Spleen (tissue), 7 donors: ENCODE data around the gene PRAF2.

Source experiments
- CTCF ChIP-seq, 11 experiments: fragments of 200-600 bp in 7 of 11; fragments of 450-650 bp in 4 of 11; sonication (generic) in 4 of 11; IDR thresholded peaks in 8 of 11; conservative IDR thresholded peaks in 3 of 11; 1 replicate in 7 of 11; 2 replicates in 4 of 11; pipeline versions ENCODE4 v1.4.0 to v1.8.0; 2016 to 2021; ENCODE audit warnings: antibody characterized with exemption in 11 of 11, inconsistent platforms in 4 of 11, mild to moderate bottlenecking in 1 of 11
- POLR2A ChIP-seq, 3 donors: fragments of 450-650 bp; IDR thresholded peaks; one replicate each; pipeline ENCODE4 v1.5.1; 2017; ENCODE audit warnings: antibody characterized with exemption in 3 of 3, mild to moderate bottlenecking in 1 of 3
- donor health status: DM: no; HTN: no; CAD: no; lungs with moderate emphysema.
- donor health status: DM: no; HTN: no; CAD: no.
- donor health status: DM: no; HTN: no; CAD: no.

- TF ChIP-seq CTCF (IDR thresholded peaks at IDR 0.05 in 8 of 11, conservative IDR thresholded peaks at IDR 0.05 in 3 of 11) (no peak), POLR2A (IDR thresholded peaks at IDR 0.05) (no peak)
Measured at GRCh38 chrX:49071877-49072711, 1.7 kb downstream of the PRAF2 start.
